SIG-M5 (cell line): Measurements from ENCODE around the gene NCF4.

Experiments used
- DNase-seq: peaks from one replicate; lab custom pipeline; 2025; lab: John Stamatoyannopoulos, UW

Gene NCF4

DNA sequence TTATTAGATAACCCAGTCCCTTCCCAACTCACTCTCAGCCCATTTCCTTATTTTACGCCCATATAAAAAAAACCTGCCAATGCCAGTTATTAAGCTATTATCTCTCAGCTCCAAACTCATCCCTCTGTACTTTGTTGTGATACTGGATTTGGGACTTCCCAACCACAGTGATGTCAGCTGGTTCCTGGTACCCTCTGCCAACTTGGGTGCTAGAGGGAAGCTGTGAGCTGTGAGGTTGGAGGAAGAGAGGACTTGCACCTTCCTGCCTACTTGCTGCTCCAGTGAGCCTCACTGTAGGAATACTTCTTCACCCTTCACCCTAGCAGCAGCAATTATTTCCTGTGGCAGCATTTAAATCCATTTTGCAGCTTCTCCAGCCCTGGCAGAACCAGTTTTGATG is 33.5 kb downstream of the NCF4 start:
- no peak for DNase-seq

DNA sequence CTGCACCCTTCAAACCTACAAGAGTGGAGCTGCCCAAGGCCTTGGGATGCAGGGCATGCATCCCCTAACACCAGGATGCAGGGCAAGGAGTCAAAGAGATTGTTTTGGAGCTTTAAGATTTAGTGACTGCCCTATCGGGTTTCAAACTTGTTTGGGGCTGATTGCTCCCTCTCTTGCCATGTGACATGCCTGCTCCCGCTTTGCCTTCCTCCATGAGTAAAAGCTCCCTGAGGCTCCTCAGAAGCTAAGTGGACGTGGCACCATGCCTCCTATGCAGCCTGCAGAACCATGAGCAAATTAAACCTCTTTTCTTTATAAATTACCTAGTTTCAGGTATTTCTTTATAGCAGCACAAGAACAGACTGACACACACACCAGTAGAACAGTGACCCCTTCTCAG is 36.8 kb downstream of the NCF4 start:
- DNase-seq: no peak

DNA sequence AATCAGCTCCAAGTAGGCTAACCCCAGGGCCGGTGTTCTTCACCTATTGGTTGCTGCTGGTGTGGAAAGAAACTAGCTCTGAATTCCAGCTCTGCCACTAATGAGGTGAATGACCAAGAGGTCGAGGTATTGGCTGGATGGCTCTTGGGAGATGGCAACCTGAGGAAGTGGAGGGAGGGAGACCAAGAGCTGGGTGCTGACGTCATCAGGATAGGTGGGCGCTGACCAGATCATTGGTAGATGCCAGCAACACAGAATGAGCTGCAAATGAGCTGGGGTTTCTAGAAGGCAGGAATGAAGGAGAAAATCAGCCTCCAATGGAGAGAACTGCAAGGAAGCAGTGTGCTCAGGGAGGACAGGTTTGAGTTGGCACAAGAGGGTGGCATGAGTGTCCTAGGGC is 37.9 kb downstream of the NCF4 start:
- no peak for DNase-seq

DNA sequence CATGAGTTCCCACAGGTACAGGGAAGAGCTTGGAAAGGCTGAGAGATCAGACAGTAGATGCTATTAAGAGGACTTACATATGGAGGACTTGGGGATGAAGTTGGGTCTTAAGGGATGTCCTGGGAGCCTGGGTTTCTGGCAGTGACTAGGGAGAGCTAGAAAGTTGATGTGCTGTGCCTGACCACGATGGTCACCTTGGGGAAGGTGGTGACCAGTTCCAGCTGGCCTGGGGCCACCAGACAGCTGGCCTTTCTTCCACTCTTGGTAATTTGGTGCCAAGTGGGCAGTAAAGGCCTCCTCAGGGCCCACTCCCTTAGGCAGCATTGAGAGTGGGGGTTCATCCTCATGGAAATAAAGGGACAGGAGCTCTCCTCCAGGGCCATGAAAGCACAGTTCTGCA is 38.7 kb downstream of the NCF4 start:
- no peak for DNase-seq

DNA sequence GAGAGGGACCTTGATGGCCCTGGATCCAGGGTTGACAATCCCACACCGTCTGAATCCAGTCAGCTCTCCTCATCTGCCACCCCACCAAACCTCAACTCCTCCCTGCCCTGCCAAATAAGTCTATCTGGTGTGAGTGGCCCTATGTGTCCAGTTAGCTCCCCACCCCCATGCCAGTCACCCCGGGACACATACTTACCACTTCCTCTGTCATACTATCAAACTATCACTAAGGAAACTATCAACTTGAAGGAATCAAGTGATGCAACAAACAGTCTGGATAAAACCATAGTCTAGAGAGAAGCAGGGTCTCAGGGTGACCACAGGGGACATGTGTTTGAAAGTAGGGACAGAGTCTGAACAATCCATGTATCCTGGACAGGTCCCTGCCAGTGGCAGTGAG is 39.4 kb downstream of the NCF4 start:
- DNase-seq: no peak

DNA sequence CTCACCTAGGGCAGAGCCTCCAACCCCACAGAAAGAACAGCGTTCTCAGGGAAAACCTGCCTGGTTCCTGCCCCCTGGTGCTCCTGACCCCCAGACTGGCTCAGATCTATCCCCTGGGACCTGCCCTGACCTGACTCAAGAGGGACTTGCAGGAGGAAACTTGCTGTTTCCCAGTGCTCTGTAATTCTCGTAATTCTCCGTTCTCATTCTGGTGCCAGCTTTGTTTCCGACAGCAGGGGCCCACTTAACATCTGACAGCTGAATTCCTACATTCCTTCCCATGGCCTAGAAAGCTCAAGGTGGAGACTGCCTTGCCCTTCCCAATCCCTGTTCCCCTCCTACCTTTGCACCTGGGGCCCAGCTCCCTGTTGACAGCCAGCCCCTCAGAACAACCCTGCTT is 40.1 kb downstream of the NCF4 start:
- no peak for DNase-seq

DNA sequence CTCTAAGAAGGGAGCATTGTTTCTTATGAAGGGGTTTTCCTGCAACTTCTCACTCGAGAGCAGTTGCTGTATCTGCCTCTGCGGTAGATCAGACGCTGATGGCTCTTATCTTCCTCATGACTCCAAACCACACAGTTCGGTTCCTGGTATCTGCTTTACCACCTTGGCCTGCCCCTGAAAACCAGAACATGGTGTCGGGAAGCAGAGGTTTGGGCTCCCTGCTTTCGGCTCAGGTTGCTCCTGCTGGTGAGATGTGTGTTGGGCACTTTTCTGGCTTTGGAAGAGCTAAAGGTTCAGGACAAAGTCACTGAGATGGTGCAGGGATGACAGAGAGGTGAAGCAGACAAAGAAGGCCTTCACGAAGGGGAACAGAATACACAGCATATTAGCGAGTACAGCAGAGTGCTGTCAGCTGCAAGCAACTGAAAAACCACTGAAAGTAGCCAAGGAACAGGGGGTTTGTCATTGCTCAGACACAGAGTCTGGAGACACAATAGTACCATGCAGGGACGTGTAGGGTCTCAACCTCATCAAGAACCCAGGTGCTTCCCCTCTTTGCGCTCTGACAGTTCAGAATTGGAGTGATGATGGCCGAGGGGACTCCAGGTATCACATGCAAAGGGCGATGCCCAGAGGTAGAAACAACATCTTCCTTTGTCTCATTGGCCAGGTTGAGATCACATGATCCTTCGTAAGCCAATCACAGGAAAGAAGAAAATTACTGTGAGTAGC is 40.8 kb downstream of the NCF4 start:
- DNase-seq: no peak

DNA sequence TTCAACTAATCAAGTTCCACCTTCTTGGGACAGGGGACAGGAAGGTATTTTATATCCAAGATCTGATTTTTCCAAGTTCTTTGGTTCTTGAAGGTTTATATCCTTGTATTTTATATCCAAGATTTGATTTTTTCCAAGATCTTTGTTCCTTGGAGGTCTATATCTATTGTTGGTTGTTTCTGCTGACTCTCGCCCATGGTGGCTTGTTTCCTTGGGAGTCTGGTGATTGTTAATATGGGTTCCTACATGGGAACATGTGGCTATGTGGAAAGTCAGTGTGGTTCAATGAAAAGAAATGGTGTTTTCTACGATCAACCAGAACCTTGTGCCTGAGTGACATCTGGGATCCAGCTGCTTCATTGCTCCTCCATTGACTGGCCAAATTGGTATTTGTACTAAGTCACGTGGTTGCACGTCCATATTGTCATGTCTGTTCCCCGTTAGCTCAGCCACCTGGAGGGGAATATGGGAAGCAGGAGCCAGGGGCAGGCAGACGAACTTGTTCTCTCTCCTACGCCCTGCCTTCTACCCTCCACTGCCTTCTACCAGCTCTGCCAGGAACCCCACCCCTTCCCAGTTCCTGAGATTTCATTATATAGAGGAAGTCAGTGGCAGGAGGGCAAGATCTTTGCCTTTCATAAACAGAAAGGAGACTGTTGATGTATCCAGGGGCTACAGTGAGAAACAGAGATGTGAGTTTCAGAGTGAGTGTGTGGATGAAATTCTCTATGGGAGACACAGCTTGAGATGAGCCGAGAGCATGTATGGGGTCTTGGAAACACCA is 41.5 kb downstream of the NCF4 start:
- no peak for DNase-seq

DNA sequence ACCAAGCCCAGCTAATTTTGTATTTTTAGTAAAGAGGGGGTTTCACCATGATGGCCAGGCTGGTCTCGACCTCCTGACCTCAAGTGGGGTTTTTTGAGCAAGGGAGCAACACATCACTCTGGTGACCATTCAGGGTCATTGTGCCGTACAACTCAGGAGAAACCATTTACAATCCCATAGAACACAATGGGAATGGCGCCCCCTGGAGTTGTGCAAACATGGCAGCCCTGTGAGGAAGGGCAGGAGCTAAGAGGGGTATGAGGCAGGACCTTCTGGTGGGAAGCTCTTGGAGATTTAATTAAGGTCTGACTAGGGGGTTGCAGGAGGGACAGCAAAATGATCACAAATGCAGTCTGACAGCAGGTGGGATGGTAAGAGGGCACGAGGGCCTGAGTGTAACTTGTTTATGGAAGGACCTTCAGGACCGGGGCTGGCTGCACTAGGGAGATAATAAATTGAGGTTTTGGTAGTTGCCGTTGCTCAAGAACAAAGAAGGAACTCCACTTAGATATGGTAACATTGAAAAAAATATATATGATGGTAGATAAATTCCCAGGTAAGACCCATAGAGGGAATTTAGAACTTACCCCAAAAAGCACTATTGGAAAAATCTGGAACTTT is 43.6 kb downstream of the NCF4 start:
- no peak for DNase-seq

DNA sequence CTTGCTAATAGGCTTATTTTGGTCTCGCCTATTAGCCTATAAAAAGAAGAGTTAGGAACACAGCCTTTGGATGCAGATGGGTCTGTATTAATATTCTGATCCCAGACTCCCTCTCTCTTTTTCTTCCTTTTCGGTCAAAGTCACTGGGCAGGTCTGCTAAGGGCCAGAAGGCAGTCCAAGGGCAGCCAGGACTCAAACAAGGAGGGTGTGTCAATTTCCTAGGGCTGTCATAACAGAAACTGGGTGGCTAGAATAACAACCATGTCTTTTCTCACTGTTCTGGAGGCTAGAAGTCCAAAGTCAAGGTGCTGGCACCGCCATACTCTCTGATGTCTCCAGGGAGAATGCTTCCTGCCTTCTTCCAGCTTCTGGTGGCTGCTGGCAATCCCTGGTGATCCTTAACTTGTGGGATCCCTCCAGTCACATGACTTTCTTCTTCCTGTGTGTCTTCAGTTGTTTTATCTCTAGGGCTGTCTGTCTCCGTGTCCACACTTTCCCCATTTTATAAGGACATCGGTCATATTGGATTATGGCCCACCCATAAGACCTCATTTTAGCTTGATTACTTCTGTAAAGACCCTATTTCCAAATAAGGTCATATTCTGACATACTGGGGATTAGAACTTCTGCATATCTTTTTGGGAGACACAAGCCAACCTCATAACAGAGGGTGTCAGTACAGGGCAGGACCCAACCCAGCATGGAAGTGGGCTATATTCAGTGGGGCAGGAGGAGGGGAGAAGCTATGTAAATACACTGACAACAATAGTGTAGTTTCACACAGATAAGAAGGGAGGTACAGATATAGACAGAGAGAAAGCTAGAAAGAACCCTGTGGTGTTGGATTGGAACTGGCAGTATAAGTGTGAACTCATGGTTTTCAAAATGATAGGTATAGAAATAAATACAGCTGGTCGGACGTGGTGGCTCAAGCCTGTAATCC is 46.7 kb downstream of the NCF4 start:
- no peak for DNase-seq

DNA sequence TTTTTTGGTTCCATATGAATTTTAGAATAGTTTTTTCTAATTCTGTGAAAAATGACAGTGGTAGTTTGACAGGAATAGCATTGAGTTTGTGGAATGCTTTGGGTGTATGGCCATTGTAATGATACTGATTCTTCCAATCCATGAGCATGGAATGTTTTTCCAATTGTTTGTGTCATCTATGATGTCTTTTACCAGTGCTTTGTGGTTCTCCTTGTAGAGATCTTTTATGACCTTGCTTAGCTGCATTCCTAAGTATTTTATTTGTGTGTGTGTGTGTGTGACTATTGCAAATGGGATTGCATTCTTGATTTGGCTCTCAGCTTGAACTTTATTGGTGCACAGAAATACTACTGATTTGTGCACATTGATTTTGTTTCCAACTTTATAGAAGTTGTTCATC is 49.7 kb downstream of the NCF4 start:
- DNase-seq: no peak

DNA sequence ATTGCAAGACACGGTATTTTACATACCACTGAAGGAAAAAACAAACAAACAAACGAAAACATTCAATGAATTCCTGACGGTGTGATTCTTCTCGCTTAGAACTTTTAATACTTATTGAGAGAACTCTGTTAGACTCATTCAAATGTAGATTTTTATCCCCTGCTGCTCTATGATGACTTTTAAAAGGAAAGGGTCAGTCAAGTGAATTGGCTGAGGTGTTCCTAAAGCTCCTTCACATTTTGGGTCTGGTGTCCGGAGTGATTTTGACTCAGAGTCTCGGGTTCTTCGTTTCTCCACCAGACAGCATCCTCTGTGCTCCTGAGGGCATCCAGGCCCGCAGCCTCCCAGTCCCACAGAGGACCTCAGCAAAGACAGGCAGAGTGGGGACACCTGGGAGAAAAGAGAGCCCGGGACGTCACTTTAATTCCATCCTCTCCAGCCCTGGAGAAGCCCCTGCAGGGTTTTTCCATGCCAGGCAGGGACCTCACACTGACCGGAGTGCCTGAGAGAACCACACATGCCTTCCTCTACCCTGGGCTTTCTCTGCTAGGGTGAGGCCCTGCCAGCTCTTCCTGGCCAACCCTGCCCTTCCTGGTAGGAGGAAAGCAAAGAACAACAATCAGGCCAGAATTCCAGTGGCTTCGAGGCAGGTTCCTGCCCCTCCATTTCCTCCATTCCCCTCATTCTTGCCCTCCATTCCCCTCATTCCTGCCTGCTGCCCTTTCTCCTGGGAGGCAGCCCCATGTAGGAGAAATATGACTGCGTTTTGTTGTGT is 51.3 kb downstream of the NCF4 start:
- DNase-seq: no peak

DNA sequence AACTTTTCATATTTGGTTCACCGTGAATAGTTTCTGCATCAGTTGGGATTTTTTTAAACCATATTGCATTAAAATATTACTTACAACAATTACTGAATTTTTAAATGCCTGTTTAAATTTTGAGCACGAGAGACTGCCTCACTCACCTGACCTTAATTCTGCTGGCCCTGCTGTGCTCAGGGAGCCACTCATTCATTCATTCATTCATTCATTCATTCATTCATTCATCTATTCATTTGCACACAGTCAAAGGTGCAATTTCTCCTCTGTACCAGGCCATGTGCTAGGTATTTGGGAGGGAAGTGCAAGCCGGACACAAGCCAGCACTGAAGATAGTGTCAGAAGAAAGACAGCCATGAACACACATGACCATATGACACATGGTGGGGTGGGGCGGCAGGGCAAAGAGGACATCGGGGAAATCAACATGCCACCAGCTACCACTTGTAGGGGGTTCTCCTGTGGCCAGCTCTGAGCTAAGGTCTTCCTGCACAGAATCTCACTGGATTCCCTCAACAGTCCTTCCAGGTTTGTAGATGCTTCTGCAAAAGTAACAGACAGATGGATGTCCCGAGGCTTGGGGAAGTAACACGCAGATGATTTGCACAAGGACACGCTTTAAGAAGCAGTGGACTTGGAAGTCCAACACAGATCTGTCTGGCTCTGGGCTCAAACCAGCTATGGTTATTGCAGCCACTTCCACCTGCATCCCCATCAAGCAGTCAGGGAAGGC is 52.1 kb downstream of the NCF4 start:
- DNase-seq: no peak

DNA sequence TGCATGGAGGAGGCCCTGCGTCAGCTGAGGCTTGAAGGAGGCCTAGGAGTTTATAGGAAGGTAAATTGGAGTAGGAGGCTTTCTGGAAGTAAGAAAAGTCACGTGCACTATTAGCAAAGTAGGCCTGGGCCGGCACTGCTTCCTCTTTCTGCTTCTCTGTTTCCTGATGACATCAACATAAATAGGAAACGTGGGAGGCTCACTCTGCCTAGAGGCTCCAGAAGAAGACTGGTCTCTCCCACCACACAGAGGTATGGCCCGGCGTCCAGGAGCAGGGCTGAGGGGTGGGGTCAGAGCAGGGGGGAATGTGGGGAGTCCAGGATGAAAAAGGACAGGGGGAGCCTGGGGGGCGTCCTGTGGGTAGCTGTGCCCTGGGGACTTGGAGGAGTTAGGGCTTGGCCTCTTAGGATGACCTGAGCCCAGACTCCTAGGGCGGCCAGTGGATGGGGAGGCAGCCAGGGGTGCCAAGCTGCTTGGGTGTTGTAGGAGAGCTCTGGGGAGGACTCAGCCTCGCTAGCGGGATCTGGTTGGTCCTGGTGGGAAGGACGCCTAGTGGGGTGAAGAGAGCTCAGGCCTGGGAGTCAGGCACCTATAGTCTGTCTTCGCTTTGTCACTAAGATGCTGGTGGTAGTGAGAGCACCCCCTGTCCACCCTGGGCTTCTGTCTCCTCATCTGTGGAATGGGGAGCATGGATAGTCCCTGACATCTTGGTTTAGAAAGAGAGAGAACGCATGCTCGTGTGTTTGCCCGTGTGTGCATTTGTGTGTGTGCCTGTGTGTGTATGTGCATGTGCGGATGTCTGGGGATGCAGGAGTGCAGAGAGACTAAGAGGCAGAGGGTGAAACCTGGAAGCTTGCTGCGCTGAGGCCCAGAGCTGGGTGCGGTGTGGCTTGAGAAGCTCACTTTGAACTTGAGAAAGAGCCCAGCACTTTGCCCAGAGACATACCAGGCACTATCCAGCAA is 52.9 kb downstream of the NCF4 start, which contains the start of gene CSF2RB:
Gene CSF2RB (plus strand): TSS at position 202 of the 963 bp plus-strand sequence. CDS start 8,580 bp downstream, outside the sequence.
- DNase-seq: peak; percentile 51

DNA sequence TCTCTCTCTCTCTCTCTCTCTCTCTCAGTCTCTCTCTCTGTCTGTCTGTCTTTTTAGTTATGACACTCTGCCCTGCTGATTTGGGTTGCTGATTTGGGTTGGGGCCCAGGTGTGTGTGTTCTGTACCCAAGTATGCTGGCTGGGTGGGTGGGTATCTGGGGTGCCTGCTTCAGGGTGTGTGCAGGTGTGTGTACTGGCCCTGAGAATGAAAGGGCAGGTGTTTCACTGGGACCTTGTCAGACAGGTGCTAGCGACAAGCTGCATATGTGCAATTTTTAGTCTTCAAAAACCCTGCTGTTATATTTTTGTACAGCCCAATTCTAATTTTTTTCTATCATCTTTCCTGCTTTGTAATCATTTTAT is 53.6 kb downstream of the NCF4 start:
- DNase-seq: no peak

DNA sequence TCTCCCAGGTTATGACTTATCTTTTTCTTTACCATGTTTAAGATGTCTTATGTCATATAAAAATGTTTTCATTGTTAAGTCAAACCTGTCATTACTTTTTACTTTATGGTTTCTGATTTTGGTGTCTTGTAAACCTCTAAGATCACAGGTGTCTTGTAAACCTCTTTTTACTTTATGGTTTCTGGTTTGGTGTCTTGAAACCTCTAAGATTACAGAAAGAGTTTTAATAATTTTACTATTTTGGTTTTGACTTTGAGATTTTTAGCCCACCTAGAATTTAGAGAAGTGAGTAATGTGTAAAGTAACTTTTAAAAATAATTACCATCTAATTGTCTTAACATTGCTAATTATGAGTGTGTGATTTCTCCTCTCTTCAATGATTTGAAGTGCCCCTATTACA is 55.2 kb downstream of the NCF4 start:
- DNase-seq: no peak

DNA sequence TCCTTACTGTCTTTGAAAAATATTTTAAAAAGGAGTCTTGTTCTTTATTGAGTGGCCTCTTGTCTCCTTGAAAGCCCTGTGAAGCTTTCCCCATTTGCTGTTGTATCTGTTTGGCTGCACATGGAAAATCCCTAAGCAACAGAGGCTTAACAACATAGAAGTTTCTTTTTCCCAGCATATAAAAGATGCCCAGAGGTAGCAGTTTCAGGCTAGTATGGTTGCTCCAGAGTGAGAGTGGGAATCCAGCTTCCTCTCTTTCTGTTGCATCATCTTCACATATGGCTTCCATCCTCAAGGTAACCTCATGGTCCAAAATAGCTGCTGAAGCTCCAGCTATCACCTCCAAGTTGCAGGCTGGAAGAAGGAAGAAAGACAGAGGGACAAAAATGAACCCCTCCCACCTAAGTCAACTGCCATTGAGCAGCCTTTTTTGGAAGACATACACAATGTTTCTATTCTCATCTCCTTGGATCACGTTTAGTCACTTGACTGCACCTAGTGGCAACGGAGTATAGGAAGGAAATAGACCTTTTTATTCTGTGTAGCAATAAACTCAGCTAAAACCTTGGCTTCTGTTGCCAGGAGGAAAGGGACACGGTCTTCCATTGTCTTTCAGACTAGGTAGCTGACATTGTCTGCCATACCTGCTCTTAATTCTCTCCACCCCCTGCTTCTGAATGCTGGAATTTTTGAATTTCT is 57.9 kb downstream of the NCF4 start:
- DNase-seq: no peak

DNA sequence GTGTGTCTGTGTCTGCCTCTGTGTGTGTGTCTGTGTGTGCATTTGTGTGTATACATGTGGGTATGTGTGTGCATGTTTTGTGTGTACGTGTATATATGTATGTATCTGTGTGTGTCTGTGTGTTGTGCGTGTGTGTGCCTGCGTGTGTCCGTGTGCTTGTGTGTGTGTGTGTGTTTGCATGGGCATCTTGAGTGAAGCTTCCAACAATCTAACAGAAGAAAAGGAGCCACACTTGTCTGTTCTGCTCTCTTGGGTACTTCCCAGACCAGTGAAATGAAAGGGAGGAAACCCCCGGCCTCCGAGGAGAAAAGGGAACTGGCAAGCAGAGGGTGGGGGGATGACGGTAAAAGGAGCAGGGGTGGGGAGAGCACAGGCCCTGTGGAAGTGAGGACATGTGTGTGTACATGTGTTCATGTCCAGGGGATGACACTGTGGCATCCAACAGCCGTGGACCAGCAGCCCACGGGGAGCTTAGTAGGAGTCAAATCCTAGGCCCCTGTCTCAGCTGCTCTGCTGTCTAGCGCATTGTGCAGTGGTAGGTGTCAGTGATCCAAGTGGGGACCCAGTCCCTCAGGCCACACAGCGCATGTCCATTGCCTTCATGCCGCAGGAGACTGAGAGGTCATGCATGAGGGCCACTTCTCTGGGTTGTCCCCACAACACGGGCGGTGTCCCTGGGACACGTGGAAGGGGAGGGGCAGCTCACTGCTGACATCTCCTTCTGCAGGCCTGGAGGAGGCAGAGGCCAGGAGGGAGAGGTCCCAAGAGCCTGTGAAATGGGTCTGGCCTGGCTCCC is 60.7 kb downstream of the NCF4 start:
- DNase-seq: no peak
